ENCODE results near the gene IFNG.

DNA sequence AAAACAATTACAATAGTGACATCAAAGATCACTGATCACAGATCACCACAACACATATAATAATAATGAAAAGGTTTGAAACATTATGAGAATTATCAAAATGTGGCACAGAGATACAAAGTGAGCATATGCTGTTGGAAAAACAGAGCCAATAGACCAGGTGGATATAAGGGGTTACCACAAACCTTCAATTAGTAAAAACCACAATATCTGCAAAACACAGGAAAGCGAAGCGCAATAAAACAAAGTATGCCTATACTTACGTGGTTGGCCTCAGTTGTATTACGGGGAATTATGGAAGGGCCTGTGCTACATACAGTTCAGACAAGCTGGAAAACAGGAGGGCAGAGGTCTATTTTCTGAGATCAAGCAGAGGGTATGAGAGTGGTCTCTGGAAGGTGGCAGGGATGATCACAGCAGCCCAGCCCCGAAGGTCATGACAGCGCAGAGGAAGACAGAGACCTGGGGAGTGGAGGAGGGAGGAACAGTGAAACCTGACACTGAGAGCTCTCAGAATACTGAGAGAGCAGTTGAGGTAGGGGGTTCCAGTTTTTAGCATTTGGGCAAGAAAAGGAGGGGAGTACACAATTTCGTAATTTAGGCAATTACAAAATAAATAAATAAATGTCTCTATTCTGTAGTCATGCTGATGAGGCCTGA lies 41.3 kb downstream of the IFNG start:
- TF ChIP-seq TAF1 (IDR thresholded peaks at IDR 0.05; ENCODE audit: borderline replicate concordance, insufficient read depth, low read length) (no peak), POLR2AphosphoS5 (IDR thresholded peaks at IDR 0.05; ENCODE audit: low read depth, low read length) (no peak)
